HL-60 (cell line): Measurements from ENCODE around the gene NAV2.

Experiments
- DNase-seq, 2 experiments: peaks; one replicate each; pipeline ENCODE4 v3.0.0-alpha.2; 2010 to 2020; ENCODE audit warnings: low read depth in 1 of 2, low spot score in 1 of 2
- H3K27ac ChIP-seq: fragments of 250-450 bp; sonication (Bioruptor Pico); replicated peaks from 2 replicates; pipeline ENCODE4 v1.5.1; 2020; ENCODE audit warnings: mild to moderate bottlenecking, moderate library complexity
- H3K27me3 ChIP-seq: fragments of 250-450 bp; sonication (Bioruptor Pico); 2 replicates; pipeline ENCODE4 v1.5.1; 2021; ENCODE audit warnings: mild to moderate bottlenecking, moderate library complexity; ENCODE audit not compliant: insufficient read depth, poor library complexity, severe bottlenecking
- H3K4me3 ChIP-seq: replicated peaks from 2 replicates; pipeline ENCODE4 v1.5.1; 2011; ENCODE audit warnings: mild to moderate bottlenecking, control low read depth, low read length; ENCODE audit not compliant: insufficient read depth
- CTCF ChIP-seq: IDR thresholded peaks from one replicate; pipeline ENCODE4 v1.5.1; 2011; ENCODE audit warnings: low read length, control low read depth, inconsistent platforms; ENCODE audit not compliant: insufficient read depth
- GABPA ChIP-seq: IDR thresholded peaks from 2 replicates; pipeline ENCODE4 v1.6.1; 2012; ENCODE audit warnings: low read depth
- POLR2AphosphoS5 ChIP-seq: IDR thresholded peaks from 2 replicates; pipeline ENCODE4 v1.6.1; 2012; ENCODE audit warnings: low read depth
- REST ChIP-seq: IDR thresholded peaks from 2 replicates; pipeline ENCODE4 v1.6.1; 2012; ENCODE audit warnings: low read depth; ENCODE audit not compliant: insufficient replicate concordance
- SPI1 ChIP-seq: IDR thresholded peaks from 2 replicates; pipeline ENCODE4 v1.6.1; 2012; ENCODE audit warnings: low read depth, mild to moderate bottlenecking, borderline replicate concordance

The NAV2 gene

DNA sequence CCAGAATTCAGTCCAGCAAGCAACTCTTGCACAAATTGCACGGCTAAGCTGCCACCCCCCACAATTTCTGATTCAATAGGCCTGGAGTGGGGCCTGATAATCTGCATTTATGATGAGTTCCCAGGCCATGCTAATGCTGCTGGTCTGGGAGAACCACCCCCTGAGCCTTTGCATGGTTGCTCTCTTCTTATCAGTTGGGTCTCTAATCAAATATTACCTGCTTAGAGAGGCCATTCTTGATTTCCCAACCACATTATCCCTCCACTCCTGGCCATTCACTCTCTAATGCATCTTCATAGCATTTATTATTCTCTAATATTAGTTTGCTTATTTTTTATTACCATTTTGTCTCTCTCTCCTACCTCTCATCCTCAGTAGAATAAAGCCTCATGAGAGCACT, 99.5 kb downstream of the NAV2 start:
- no peak for DNase-seq
- no peak overlapping the region for H3K4me3 ChIP-seq
- TF ChIP-seq CTCF (no peak), SPI1 (no peak), REST (no peak), POLR2AphosphoS5 (no peak), GABPA (no peak)
- no peaks in the 10 kb centered on the region for H3K27me3 ChIP-seq
- no peak overlapping the region for H3K27ac ChIP-seq

GRCh38 chr11:19812710-19813109, 100.1 kb downstream of the NAV2 start:
- DNase-seq = no peak
- no peaks in the 10 kb centered on the region for H3K27me3 ChIP-seq
- TF ChIP-seq REST = no peak
- TF ChIP-seq SPI1 = no peak
- no peak for TF ChIP-seq POLR2AphosphoS5
- TF ChIP-seq GABPA = no peak
- TF ChIP-seq CTCF = no peak
- H3K4me3 ChIP-seq = no peak overlapping the region
- H3K27ac ChIP-seq = no peak overlapping the region

DNA sequence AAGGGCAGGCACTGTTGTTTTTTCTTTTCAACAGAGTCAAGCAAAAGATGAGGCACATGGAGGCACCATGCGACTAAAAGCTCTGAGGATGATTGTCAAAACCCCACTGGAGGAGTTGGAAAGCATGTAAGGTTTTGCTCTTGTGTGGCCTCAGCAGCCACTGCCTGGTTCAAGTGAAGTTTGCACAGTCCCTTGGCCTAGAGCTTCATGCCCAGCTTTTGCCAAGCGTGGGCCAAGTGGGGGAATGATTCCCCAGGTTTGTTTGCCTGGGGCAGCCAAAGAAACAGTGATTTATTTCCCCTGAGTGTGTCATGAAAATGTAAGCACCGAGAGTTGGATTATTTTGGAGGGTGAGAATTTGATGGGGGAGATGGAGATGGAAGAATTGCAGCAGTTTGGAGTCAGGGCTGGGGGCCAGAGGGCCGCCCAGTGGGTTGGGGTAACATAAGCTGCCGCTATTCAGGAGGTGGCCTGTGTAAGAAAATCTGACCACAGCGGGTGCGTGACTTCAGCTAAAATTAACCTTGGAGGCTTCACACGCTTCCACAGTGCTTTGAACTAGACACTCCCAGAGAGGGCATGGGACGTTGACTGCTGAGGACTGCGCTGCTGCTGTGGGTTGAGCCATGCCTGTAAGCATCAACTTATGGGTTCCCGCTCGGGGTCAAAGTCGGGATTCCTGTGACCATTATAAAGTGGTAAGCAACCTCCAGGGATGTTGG, 100.7 kb downstream of the NAV2 start:
- TF ChIP-seq GABPA (no peak), POLR2AphosphoS5 (no peak), CTCF (no peak), SPI1 (no peak), REST (no peak)
- DNase-seq = no peak
- Histone ChIP-seq H3K27me3 (no peaks in the 10 kb centered on the region), H3K27ac (no peak overlapping the region), H3K4me3 (no peak overlapping the region)
